Kasumi-1 (cell line): ENCODE data around the gene ETDC.

Experiments used
- DNase-seq, 2 experiments: peaks; one replicate each; lab custom pipeline; 2025; lab: John Stamatoyannopoulos, UW

ETDC gene

GRCh38 chrX:135346975-135347374 is 37.7 kb downstream of the ETDC start:
- DNase-seq = no peak

GRCh38 chrX:135347381-135348016 is 38.2 kb downstream of the ETDC start:
- DNase-seq = no peak

- no peak for DNase-seq
Measured at GRCh38 chrX:135354288-135354687, 45.0 kb downstream of the ETDC start.
